ENCODE data around the gene ANKS3. TPM values are rescaled to one million over a fixed set of nuclear protein-coding genes. Genes with fewer than 3 reads are reported as not detected.

Gene ANKS3
- total RNA-seq, 5 donors from 2014 or later (not counting 1 experiment from before 2014, with no cell fraction given): 24.2 to 37.1 (median 32.2) TPM

DNA sequence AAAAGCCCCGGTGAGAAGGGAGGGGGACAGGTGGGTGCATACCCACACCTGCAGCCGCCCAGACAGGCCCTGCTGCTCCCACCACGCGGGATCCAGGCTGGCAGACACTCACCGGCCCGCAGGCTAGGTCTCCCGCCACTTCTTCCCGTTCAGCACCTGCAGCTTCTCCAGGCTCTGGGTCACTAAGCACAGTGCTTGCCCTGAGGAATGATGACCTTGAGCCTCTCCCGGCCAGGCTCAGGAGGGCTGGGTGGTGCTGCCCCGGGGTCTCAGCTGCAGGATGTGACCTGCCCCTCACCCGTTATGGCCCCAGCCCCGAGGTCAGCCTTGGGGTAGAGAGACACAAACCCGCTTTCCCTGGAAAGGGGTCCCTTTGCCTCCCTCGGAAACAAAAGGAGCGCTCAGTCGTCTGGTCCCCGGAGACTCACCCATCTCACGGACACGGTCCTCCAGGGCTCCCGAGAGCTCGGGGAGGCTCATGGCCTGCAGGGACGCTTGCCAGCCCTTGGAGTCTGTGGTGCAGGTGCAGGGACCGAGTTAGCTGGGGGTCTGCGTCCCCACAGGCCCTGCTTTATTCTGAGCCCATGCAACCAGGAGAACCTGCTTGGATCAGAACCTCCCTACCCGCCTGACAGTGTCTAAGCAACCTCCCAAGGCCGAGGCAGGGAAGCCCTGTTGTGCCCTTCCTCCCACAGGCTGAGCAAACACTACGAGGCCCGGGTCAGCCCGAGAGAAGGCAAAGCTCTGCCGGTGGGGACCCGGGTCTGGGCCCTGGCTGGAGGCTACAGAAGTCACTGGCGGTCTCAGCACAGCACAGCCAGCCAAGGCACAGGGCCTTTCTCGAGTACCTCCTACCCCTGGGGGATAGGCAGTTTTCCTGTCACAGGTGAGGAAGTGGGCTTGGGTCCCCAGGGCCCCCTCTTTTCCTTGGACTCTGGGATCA is 36.9 kb downstream of the ANKS3 start:
- Histone ChIP-seq H3K4me1 (ENCODE audit: control insufficient read depth in 1 of 2, extremely low read depth in 1 of 2, insufficient read depth in 2 of 2, low read length in 2 of 2) (peaks cover 5 to 58% of the 10 kb centered on the region in 2 experiments), H3K9me3 (no peaks in the 10 kb centered on the region), H3K4me3 (ENCODE audit: control insufficient read depth in 1 of 2, extremely low read depth in 1 of 2, low read length in 1 of 2) (no peak overlapping the region), H3K27me3 (replicated peaks in 1 of 2; ENCODE audit: control insufficient read depth in 2 of 2, extremely low read depth in 1 of 2, insufficient read depth in 2 of 2, low read length in 1 of 2) (no peaks in the 10 kb centered on the region), H3K27ac (ENCODE audit: low read length) (no peak overlapping the region), H3K36me3 (ENCODE audit: control insufficient read depth in 2 of 2, extremely low read depth in 1 of 2, insufficient read depth in 1 of 2, low read length in 1 of 2) (peaks cover 19 to 56% of the 10 kb centered on the region in 2 donors)
- Mint-ChIP-seq H3K27ac (no peak overlapping the region), H3K4me3 (no peak overlapping the region), H3K27me3 (no peaks in the 10 kb centered on the region), H3K9me3 (no peaks in the 10 kb centered on the region), H3K4me1 (peaks cover 11 to 27% (median 23%) of the 10 kb centered on the region in 3 donors), H3K36me3 (peaks cover 10% of the 10 kb centered on the region)
- 93% methylated on average over 25 of the region's 33 CpGs for WGBS (ENCODE audit: insufficient coverage)
- POLR2A ChIA-PET: no interaction called here
- DNase-seq (no peak), ATAC-seq (replicated peaks in 1 of 4) (no peak)
- CTCF ChIA-PET: no interaction called here

DNA sequence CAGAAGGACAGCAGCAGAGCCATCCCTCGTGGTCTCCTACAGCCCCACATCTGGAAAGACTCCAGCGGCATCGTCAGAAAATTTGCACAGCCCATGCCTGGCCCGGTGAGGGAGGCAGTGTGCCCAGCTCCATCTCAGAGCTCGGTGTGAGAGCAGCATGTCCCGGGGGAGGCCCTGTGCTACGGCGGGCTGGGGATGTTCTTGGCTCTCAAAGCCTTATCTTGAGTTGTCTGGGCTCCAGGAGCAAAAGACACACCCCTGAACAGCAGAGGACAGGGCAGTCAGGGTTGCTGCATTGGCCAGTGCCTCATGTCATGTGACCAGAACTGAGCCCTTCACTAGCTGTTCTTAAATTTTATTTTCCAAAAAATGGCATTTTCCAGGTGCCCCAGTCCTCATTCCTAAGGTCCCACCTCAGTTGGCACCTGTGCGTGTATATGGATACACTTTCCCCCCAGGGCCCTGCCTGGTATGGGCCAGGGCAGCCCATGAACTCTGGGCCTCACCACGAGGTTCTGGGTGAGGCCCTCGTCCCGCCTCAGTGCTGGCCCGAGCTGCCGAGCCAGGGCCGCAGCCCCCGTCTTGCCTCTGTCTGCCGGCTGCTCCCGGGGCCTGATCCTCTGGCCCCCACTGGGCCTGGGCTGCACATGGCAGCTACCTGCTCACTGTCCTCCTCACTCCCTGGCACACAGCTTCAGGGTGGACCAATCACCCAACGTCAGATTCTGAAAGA is 37.7 kb downstream of the ANKS3 start:
- Histone ChIP-seq H3K4me1 (ENCODE audit: control insufficient read depth in 1 of 2, extremely low read depth in 1 of 2, insufficient read depth in 2 of 2, low read length in 2 of 2) (peaks cover 5 to 65% of the 10 kb centered on the region in 2 experiments), H3K36me3 (ENCODE audit: control insufficient read depth in 2 of 2, extremely low read depth in 1 of 2, insufficient read depth in 1 of 2, low read length in 1 of 2) (peaks cover 14 to 51% of the 10 kb centered on the region in 2 donors), H3K4me3 (ENCODE audit: control insufficient read depth in 1 of 2, extremely low read depth in 1 of 2, low read length in 1 of 2) (no peak overlapping the region), H3K9me3 (no peaks in the 10 kb centered on the region), H3K27me3 (replicated peaks in 1 of 2; ENCODE audit: control insufficient read depth in 2 of 2, extremely low read depth in 1 of 2, insufficient read depth in 2 of 2, low read length in 1 of 2) (no peaks in the 10 kb centered on the region), H3K27ac (ENCODE audit: low read length) (no peak overlapping the region)
- CTCF ChIA-PET: no interaction called here
- peaks cover 13 to 27% (median 24%) of the 10 kb centered on the region in 3 donors for H3K4me1 Mint-ChIP-seq
- peaks cover 10% of the 10 kb centered on the region for H3K36me3 Mint-ChIP-seq
- POLR2A ChIA-PET: interaction anchor here in 1 of 2 donors (0.5 kb wide), 1 partner anchor 89 kb away, joined by 3 read pairs; no protein-coding TSS in a partner anchor
- WGBS (ENCODE audit: insufficient coverage): 92% methylated on average over 18 of the region's 19 CpGs
- H3K27me3 Mint-ChIP-seq: no peaks in the 10 kb centered on the region
- no peak for DNase-seq
- ATAC-seq (replicated peaks in 1 of 4): no peak
- no peaks in the 10 kb centered on the region for H3K9me3 Mint-ChIP-seq
- H3K27ac Mint-ChIP-seq: no peak overlapping the region
- H3K4me3 Mint-ChIP-seq: peak overlapping the region in 1 of 3 donors; percentile 34

GRCh38 chr16:4695473-4696171 is 38.4 kb downstream of the ANKS3 start:
- WGBS (ENCODE audit: insufficient coverage): 86% methylated on average over 5 of the region's 12 CpGs
- peaks cover 5 to 58% of the 10 kb centered on the region in 2 experiments for H3K4me1 ChIP-seq (ENCODE audit: control insufficient read depth in 1 of 2, extremely low read depth in 1 of 2, insufficient read depth in 2 of 2, low read length in 2 of 2)
- ATAC-seq (replicated peaks in 1 of 4) (no peak), DNase-seq (no peak)
- no peaks in the 10 kb centered on the region for H3K27me3 ChIP-seq (replicated peaks in 1 of 2; ENCODE audit: control insufficient read depth in 2 of 2, extremely low read depth in 1 of 2, insufficient read depth in 2 of 2, low read length in 1 of 2)
- Mint-ChIP-seq H3K9me3 (no peaks in the 10 kb centered on the region), H3K36me3 (peaks cover 10% of the 10 kb centered on the region), H3K27me3 (no peaks in the 10 kb centered on the region), H3K4me1 (peaks cover 17 to 29% (median 25%) of the 10 kb centered on the region in 3 donors), H3K4me3 (peak overlapping the region; percentile 74 to 81 (median 78)), H3K27ac (peak overlapping the region; percentile 48 to 55)
- CTCF ChIA-PET: interaction anchor here in 1 of 2 donors (1.0 kb wide), 1 partner anchor 39 kb away, joined by 4 read pairs; the partner anchor contains the start of genes ANKS3 and DNAAF8
- no peaks in the 10 kb centered on the region for H3K9me3 ChIP-seq
- H3K36me3 ChIP-seq (ENCODE audit: control insufficient read depth in 2 of 2, extremely low read depth in 1 of 2, insufficient read depth in 1 of 2, low read length in 1 of 2): peaks cover 14 to 50% of the 10 kb centered on the region in 2 donors
- no peak overlapping the region for H3K27ac ChIP-seq (ENCODE audit: low read length)
- no peak overlapping the region for H3K4me3 ChIP-seq (ENCODE audit: control insufficient read depth in 1 of 2, extremely low read depth in 1 of 2, low read length in 1 of 2)
- POLR2A ChIA-PET: interaction anchor here in 1 of 2 donors (0.5 kb wide), 1 partner anchor 88 kb away, joined by 3 read pairs; no protein-coding TSS in a partner anchor

DNA sequence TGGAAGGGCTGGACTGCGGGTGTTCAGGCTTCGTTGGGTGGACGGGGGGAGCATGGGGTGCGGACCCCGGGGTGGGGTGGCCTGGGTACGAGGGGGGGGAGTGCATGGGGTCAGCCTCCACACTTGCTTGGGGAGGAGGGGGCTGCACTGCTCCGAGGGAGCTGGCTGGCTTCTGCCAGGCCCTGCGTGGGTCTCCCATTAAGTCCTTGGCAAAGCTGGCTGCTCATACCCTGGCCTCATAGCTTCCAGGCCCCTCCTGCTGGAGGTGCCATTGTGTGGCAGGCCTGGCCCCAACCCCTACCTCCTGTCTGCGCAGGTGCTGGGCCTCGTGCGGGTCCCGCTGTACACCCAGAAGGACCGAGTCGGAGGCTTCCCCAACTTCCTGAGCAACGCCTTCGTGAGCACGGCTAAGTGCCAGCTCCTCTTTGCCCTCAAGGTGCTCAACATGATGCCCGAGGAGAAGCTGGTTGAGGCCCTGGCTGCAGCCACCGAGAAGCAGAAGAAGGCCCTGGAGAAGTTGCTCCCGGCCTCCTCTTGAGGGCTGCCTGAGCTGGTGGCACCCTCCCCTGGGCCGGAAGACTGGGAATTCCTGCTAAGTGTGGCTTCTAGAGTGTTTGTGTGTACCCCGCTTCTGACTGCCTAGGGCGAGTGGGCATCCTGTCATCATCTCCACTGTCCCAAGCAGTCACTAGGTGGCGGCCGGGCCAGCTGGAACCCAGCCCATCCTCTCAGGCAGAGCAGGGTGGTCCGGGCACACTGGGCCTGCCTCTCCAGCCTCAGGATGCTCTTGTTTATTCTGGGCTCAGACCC is 39.2 kb downstream of the ANKS3 start:
- POLR2A ChIA-PET: interaction anchor here in 1 of 2 donors (1.4 kb wide), 1 partner anchor 40 kb away, joined by 7 read pairs; the partner anchor contains the start of gene DNAAF8
- no peaks in the 10 kb centered on the region for H3K9me3 Mint-ChIP-seq
- peak overlapping the region; percentile 48 to 55 for H3K27ac Mint-ChIP-seq
- peak overlapping the region; percentile 74 to 81 (median 78) for H3K4me3 Mint-ChIP-seq
- no peak for DNase-seq
- Histone ChIP-seq H3K9me3 (no peaks in the 10 kb centered on the region), H3K36me3 (ENCODE audit: control insufficient read depth in 2 of 2, extremely low read depth in 1 of 2, insufficient read depth in 1 of 2, low read length in 1 of 2) (peaks cover 14 to 46% of the 10 kb centered on the region in 2 donors), H3K4me1 (ENCODE audit: control insufficient read depth in 1 of 2, extremely low read depth in 1 of 2, insufficient read depth in 2 of 2, low read length in 2 of 2) (peaks cover 5 to 51% of the 10 kb centered on the region in 2 experiments), H3K27ac (ENCODE audit: low read length) (peak overlapping the region; percentile 41), H3K4me3 (ENCODE audit: control insufficient read depth in 1 of 2, extremely low read depth in 1 of 2, low read length in 1 of 2) (peak overlapping the region in 1 of 2 donors; percentile 66), H3K27me3 (replicated peaks in 1 of 2; ENCODE audit: control insufficient read depth in 2 of 2, extremely low read depth in 1 of 2, insufficient read depth in 2 of 2, low read length in 1 of 2) (no peaks in the 10 kb centered on the region)
- no peak for ATAC-seq (replicated peaks in 1 of 4)
- H3K36me3 Mint-ChIP-seq: peaks cover 9% of the 10 kb centered on the region
- H3K27me3 Mint-ChIP-seq: no peaks in the 10 kb centered on the region
- H3K4me1 Mint-ChIP-seq: peaks cover 17 to 22% (median 21%) of the 10 kb centered on the region in 3 donors
- 75% methylated on average over 25 of the region's 26 CpGs for WGBS (ENCODE audit: insufficient coverage)
- CTCF ChIA-PET: interaction anchor here in 1 of 2 donors (1.0 to 1.1 kb wide), 3 partner anchors 40 to 78 kb away, joined by 4 to 5 read pairs (median 4); partner anchors contain the start of genes ANKS3 and DNAAF8

DNA sequence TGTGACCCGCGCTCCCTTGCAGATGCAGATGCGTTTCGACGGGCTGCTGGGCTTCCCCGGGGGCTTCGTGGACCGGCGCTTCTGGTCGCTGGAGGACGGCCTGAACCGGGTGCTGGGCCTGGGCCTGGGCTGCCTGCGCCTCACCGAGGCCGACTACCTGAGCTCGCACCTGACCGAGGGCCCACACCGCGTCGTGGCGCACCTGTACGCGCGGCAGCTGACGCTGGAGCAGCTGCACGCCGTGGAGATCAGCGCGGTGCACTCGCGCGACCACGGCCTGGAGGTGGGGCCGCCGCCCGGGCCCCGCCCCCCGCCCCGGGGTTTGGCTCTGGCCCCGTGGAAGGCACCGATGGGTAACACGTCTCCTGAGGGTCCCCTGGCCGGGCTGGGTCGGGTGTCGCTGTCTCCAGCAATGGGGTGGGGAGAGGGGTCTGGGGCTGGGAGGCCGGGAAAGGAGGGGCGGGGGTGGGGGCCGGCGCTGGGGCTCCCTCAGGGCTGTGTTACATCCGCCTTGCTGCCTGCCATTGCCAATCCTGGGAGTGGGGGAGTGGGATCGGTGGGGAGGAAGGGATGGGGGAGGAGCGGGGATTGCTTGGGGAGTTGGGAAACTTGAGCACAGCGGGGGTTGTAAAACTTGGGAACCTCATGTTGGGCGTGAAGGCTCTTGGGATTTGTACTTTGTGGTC is 40.0 kb downstream of the ANKS3 start:
- Mint-ChIP-seq H3K4me3 (peak overlapping the region; percentile 74 to 86 (median 78)), H3K9me3 (no peaks in the 10 kb centered on the region), H3K36me3 (peaks cover 4% of the 10 kb centered on the region), H3K27me3 (no peaks in the 10 kb centered on the region), H3K27ac (peak overlapping the region; percentile 49 to 75), H3K4me1 (peaks cover 17 to 22% (median 19%) of the 10 kb centered on the region in 3 donors)
- Histone ChIP-seq H3K36me3 (ENCODE audit: control insufficient read depth in 2 of 2, extremely low read depth in 1 of 2, insufficient read depth in 1 of 2, low read length in 1 of 2) (peaks cover 19 to 42% of the 10 kb centered on the region in 2 donors), H3K4me3 (ENCODE audit: control insufficient read depth in 1 of 2, extremely low read depth in 1 of 2, low read length in 1 of 2) (peak overlapping the region; percentile 66 to 75), H3K27me3 (replicated peaks in 1 of 2; ENCODE audit: control insufficient read depth in 2 of 2, extremely low read depth in 1 of 2, insufficient read depth in 2 of 2, low read length in 1 of 2) (no peaks in the 10 kb centered on the region), H3K4me1 (ENCODE audit: control insufficient read depth in 1 of 2, extremely low read depth in 1 of 2, insufficient read depth in 2 of 2, low read length in 2 of 2) (peaks cover 5 to 43% of the 10 kb centered on the region in 2 experiments), H3K9me3 (no peaks in the 10 kb centered on the region), H3K27ac (ENCODE audit: low read length) (peak overlapping the region; percentile 41)
- POLR2A ChIA-PET: interaction anchor here in 1 of 2 donors (1.4 kb wide), 1 partner anchor 41 kb away, joined by 7 read pairs; the partner anchor contains the start of gene DNAAF8
- CTCF ChIA-PET: interaction anchor here in 1 of 2 donors (0.6 to 1.1 kb wide), 3 partner anchors 41 to 189 kb away, joined by 4 to 5 read pairs (median 5); partner anchors contain the start of gene DNAAF8
- 4% methylated on average over 49 of the region's 54 CpGs for WGBS (ENCODE audit: insufficient coverage)
- DNase-seq (peak; percentile 20 to 71 (median 52)), ATAC-seq (replicated peaks in 1 of 4) (peak; percentile 40 to 51 (median 41))
